Myocyte (in vitro differentiated cells): ENCODE data around the gene OR51A7. TPM values are rescaled to one million over a fixed set of nuclear protein-coding genes. Genes with fewer than 3 reads are reported as not detected.
"Not testable (repeated sequence)": the region's sequence is repeated elsewhere in the genome, so short reads cannot be mapped to it uniquely, and the experiment has no call there.

ENCODE experiments used
- DNase-seq: peaks from one replicate; pipeline ENCODE4 v3.0.0-alpha.2; 2012; ENCODE audit warnings: low read depth
- total RNA-seq: library from RNA; depleted of rRNA; stranded (reverse); fragments of >200 nt; gene quantifications from 2 replicates; pipeline ENCODE4 v1.2.3, GENCODE V29; 2014

Gene OR51A7
- total RNA-seq, 1 donor from 2014 or later = not detected

- not testable (repeated sequence) for DNase-seq
Observed at GRCh38 chr11:4955613-4956012, 52.0 kb downstream of the OR51A7 start, which contains the start of gene OR51A2. Gene OR51A2 (minus strand): TSS chr11:4955713. CDS start chr11:4955713, 0 bp downstream.

- DNase-seq = no peak
Observed at GRCh38 chr11:4957396-4957795, 53.8 kb downstream of the OR51A7 start.

Other genes starting within 250 kb of the OR51A7 start
- gene OR51E2, start 205.9 kb upstream of the OR51A7 start, total RNA-seq = not detected in 2 replicates
- not detected in 2 replicates for gene MMP26, start 199.0 kb upstream of the OR51A7 start, total RNA-seq
- gene OR51F1, start 133.8 kb upstream of the OR51A7 start, total RNA-seq = not detected in 2 replicates
- not detected in 2 replicates for gene OR52R1, start 99.4 kb upstream of the OR51A7 start, total RNA-seq
- gene OR51F2, start 82.5 kb upstream of the OR51A7 start, total RNA-seq = not detected in 2 replicates
- not detected in 2 replicates for gene OR51S1, start 54.6 kb upstream of the OR51A7 start, total RNA-seq
- gene OR51T1, start 21.9 kb upstream of the OR51A7 start, total RNA-seq = not detected in 2 replicates
- gene OR51G2, start 15.6 kb downstream of the OR51A7 start, total RNA-seq = not detected in 2 replicates
- gene OR51G1, start 20.6 kb downstream of the OR51A7 start, total RNA-seq = not detected in 2 replicates
- not detected in 2 replicates for gene OR51A4, start 43.8 kb downstream of the OR51A7 start, total RNA-seq
- gene OR51A2, start 51.9 kb downstream of the OR51A7 start, total RNA-seq = not detected in 2 replicates
- gene OR51L1, start 91.1 kb downstream of the OR51A7 start, total RNA-seq = not detected in 2 replicates
- not detected in 2 replicates for gene OR52J3, start 142.7 kb downstream of the OR51A7 start, total RNA-seq
- gene OR52E2, start 155.8 kb downstream of the OR51A7 start, total RNA-seq = not detected in 2 replicates
- not detected in 2 replicates for gene OR52E1, start 165.8 kb downstream of the OR51A7 start, total RNA-seq
- not detected in 2 replicates for gene OR52A5, start 234.6 kb downstream of the OR51A7 start, total RNA-seq